HL-60/S4 treated with retinoic acid at 250 ng/mL for 4 days and 3 days (cell line): ENCODE results near the gene TTLL11.

Experiments
- in situ Hi-C: fragments of 300-500 bp; cut with MboI; formaldehyde crosslinking; loops from 2 replicates; pipeline ENCODE4 v1.7.0; 2022; ENCODE audit warnings: low sequenced_read_pairs

Gene TTLL11

DNA sequence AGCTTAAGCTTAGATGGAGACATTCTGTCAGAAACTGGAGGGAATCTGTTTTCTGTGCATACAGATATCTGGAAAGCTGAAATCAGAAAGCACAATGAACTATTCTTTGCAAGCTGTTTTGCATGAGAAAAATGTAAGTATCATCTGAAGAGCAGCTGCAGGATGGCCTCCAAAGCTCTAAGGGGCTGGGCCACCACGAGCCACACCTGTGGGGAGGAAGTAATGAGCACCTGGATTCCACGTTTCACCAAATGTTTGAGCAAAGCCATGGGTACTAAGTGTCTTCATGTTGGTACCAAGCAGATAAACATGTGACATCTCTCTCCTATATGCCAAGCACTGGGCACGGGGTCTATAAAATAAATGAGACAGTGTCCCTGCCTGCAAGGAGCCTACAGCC, 199.3 kb downstream of the TTLL11 start:
- in situ Hi-C loops = no loop called here

DNA sequence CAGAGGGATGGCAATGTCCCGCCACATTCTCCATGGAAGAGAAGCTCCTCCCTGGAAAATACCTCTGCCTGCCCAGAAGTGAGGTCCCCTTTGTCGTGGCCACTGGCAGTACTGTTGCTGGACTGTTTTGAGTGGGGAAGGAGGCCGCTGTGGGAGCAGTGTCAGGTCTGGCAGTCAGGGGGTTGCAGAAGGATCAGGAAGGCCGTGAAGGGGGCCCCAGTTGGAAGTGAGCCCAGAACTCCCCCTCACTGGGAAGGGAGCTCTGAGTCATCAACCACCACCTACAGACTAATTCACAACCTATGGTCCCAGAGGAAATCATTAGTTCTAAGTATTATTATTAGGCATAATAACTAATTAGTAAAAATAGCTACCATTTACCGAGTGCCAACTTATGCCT, 200.4 kb downstream of the TTLL11 start:
- in situ Hi-C loops = no loop called here

DNA sequence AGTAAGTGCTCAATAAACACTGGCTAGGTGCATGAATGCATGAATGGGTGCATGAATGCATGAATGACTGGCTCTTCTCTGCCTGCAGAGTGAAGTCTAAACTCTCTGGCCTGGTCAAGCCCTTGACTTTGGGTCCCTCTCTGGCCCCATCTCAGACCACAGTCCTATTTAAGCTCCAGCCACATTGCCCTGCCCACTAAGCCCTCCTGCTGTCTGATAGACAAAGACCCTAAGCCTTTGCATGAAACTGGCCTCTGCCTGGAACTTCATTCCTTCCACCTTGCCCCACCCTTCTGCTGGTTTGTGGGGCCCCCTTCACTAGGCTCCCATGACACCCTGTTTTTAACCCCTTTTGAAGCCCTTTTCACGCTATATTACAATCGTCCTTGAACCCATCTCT, 202.4 kb downstream of the TTLL11 start:
- in situ Hi-C loops = no loop called here

- in situ Hi-C loops = no loop called here
Measured at GRCh38 chr9:121889990-121890563, 203.0 kb downstream of the TTLL11 start.

GRCh38 chr9:121888438-121888775, 204.7 kb downstream of the TTLL11 start:
- in situ Hi-C loops = no loop called here

DNA sequence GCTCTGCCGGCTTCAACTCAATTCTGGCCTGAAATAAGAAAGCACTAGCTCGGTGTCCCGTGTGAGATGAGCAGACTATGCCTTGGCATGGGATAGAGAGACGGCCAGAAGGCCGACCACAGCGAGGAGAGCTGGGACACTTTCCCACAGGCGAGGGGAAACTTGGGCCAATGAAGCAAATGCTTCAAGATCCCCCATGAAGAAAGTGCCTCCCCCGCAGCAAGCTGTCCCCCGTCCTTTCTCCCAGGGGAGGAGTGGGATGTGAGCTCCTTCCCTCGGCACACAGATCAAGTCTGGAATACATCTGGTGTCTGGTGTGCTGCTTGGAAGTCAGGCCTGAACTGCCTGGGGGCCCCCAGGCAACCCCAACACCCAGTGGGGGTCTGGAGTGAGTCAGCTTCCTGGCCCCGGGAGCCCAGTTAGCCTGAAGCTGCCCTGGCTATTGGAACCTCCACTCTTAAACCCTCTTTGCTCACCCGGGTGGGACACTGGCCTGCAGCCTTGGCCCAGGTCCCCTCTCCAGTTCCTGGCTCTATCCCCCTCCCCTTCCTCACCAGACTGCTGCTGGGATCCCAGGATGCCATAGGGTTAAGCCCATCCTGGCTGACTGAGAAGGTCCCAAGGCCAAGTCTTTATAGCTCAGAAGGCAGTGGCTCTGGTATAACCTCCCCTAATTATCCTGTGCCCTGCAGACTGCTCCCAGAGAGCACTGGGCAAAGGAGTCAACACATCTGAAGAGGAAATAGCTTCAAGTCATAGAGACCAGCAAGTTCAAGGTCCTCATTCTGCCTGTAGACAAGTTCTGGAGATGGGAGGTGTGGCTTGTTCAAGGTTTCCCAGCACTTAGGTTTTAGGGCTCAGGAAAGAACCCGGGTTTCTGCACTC, 205.3 kb downstream of the TTLL11 start:
- in situ Hi-C loops = no loop called here

- in situ Hi-C loops = no loop called here
Measured at GRCh38 chr9:121886759-121887485, 206.2 kb downstream of the TTLL11 start.

DNA sequence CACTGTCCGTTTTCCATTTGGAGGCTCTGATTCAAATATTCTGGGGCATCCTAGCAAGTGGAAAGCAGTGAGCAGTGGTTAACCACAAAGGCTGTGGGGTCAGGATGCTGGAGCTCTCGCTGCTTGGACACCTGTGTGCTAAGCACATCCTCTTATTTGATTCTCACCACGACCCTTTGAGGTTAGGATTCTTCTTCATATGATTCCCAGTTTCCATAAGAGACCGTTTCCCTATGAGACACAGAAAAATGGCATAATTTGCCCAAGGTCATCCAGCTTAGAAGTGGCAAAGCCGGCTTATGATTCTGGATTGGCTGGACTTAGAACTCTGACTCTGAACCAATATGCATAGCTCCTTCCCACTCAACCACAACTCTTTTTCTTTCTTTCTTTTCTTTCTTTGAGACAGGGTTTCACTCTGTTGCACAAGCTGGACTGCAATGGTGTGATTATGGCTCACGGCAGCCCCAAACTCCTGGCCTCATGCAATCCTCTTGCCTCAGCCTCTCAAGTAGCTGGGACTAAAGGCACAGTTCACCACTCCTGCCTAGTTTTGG, 207.7 kb downstream of the TTLL11 start:
- in situ Hi-C loops = no loop called here

DNA sequence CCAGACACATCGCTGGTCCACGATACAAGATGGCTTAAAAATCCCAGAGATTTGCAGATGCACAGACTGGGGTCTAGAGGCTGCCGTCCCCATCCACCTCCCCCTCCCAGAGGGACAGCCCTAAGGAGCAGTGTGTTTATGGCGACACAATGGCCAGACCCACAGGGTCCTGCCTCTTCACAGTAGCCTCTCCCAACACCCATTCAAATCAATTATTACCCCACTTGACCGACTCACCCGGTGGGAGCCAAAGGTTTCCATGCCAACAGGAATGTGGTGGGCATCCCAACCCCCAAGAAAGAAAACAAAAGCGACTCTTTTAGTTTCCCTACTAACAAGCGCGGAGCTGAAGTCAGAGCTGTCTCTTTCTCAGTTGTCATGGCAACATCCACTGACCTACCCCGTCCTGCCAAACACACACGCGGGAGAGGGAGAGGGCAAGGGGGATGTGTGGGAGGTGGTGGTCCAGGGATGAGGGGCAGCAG, 209.0 kb downstream of the TTLL11 start:
- in situ Hi-C loops = no loop called here

- in situ Hi-C loops = no loop called here
Measured at GRCh38 chr9:121883281-121884056, 209.6 kb downstream of the TTLL11 start.

DNA sequence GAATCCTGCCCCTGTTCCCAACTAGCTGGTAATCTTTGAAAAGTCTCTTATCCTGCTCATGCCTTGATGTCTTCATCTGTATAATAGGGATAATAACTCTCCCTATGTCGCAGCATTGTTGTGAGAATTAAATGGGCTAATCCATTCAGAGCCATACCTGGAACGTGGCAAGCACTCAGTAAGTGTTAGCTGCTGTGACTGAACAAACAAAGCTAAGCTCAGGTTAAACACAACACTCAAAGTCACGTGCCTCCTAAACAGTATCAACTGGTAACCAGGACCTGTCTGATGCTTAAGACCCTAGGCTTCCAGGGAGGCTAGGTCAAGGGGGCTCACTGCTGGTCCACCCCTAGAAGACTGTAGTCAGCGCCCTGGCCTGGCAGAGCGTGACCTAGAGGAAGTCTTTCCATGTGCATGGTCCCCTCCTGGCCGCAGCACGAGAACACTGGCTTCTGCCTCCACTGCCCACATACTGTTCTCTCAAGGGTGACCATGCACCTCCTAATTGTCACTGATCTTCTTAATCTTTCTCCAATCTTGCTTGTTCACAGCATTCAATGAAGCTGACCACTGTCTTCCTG, 211.1 kb downstream of the TTLL11 start:
- in situ Hi-C loops = no loop called here

GRCh38 chr9:121880343-121880898, 212.7 kb downstream of the TTLL11 start:
- in situ Hi-C loops = no loop called here

GRCh38 chr9:121878271-121878822, 214.8 kb downstream of the TTLL11 start:
- in situ Hi-C loops = no loop called here

- in situ Hi-C loops = no loop called here
Measured at GRCh38 chr9:121876658-121877271, 216.3 kb downstream of the TTLL11 start.

DNA sequence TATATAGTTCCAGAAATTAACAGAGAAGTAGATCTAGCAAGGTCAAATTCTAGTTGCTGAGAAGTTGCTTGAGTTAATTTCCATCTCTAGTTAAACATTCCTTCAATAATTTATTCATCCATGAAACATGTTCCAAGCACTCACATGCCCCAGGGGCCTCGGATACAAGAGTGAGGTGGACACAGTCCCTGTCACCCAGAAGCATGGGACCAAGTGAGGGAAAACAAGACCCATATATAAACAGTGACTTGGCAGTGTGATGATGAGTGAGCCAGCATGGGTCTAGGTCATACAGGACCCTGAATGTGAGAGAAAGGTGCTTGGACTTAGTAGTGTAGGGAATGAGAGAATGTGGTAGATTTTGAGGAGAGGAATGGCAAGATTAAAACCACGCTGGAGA, 216.9 kb downstream of the TTLL11 start:
- in situ Hi-C loops = no loop called here

- in situ Hi-C loops = no loop called here
Measured at GRCh38 chr9:121874524-121874923, 218.6 kb downstream of the TTLL11 start.

DNA sequence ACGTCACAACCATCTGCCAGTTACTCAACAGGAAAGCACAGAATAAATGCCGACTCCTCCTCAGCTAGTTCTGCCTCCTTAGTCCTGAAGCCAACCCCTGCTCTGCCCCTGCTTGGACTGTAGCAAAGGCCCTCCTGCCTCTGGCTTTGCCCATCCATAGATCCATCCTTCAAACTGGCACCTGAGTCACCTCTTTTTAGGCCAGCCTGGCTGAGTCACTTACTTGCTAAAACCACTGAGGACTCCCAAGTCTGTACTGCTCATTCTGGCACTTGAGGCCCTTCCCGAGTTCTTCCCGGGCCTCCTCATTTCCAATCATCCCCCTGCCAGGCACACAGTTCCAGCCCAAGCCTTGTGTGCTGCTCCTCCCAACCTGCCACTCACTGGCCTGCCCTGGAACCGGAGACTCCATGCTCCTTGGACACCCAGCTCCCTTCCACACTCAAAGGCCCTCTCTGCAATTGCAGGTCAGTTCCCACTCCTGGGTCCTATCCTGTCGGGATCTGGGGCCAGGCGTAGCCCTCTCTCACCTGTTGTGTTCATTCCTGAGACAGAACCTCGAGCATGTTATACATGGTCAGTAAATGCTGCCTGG, 221.6 kb downstream of the TTLL11 start:
- in situ Hi-C loops = no loop called here

DNA sequence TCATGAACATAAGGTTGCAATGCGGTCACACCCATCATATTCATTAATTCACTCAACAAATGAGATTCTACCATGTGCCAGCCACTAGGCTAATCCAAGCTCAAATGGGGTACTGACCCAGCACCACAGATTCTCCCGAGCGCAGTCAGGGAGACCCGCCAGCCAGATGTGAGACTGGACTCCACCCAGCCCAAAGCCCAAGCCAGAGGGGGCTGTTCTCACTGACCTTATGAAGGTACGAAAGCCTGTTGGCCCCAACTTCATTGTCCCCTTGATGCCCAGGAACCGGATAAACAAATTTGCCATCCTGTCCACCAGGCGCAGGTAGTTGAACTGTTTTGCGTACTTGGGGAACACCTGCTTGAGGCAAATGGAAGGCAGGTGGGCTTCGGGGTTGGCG, 222.8 kb downstream of the TTLL11 start:
- in situ Hi-C loops = no loop called here

GRCh38 chr9:121868626-121869025, 224.5 kb downstream of the TTLL11 start:
- in situ Hi-C loops = no loop called here
